Measurements from ENCODE around the gene FADS3. TPM values are rescaled to one million over a fixed set of nuclear protein-coding genes. Genes with fewer than 3 reads are reported as not detected.

FADS3 gene
- total RNA-seq, 1 experiment from 2014 or later, result 65.8 TPM

DNA sequence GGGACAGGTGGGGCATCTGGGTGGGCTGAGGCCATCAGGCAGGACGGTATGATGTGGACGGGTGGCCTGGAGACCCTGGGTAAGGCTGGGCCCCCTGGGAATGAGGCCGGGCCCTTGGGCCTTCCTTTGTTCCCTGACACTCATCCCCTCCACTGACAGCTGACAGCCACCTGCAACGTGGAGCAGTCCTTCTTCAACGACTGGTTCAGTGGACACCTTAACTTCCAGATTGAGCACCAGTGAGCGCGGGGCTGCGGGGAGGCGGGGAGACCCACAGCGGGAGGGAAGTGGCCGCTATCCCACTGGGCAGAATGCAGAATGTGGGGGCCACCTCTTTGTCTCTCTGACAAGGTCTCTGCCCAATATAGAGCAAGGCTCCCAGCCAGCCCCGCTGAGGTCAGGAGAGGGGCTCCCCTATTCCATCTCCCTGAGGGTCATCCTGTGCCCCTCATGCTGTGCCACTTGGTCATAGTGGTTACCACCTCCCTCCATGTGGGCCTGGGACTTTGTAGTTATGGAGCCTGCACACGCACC lies 27.7 kb downstream of the FADS3 start:
- no peak for ATAC-seq
- CTCF ChIA-PET, result interaction anchor here (0.7 kb wide), 1 partner anchor 1818 kb away, joined by 3 read pairs; the partner anchor contains the start of gene RTN3

More for the DNA sequence above, 27.7 kb downstream of the FADS3 start:
- POLR2A ChIA-PET, result interaction anchor here (1.2 kb wide), 1 partner anchor 48 kb away, joined by 3 read pairs; no protein-coding TSS in a partner anchor
- H4K20me1 ChIP-seq (ENCODE audit: insufficient read depth), result no peaks in the 10 kb centered on the region
- no peak for DNase-seq (ENCODE audit: low read depth, low spot score)
- H2AFZ ChIP-seq (ENCODE audit: low read depth, low read length, poor library complexity, severe bottlenecking), result no peak overlapping the region
- no peaks in the 10 kb centered on the region for H3K27me3 ChIP-seq (ENCODE audit: insufficient read depth, low read length)
- peaks cover 11 to 17% of the 10 kb centered on the region in 2 experiments for H3K4me1 ChIP-seq (ENCODE audit: control insufficient read depth in 1 of 2, insufficient read depth in 2 of 2, low read length in 2 of 2)
- H3K9me3 ChIP-seq (ENCODE audit: control insufficient read depth in 1 of 2, insufficient read depth in 1 of 2, low read depth in 1 of 2, low read length in 2 of 2), result no peaks in the 10 kb centered on the region
- H3K9me2 ChIP-seq (ENCODE audit: insufficient read depth), result no peaks in the 10 kb centered on the region
- no TSS peak for BruUV-seq (replicated peaks)
- intact Hi-C loops (cut with micrococcal nuclease), result no loop called here
- RAD21 ChIA-PET (ENCODE audit: low non-redundant PET in 1 of 2, low total read pairs in 2 of 2, uncharacterized antibody in 2 of 2, unreplicated experiment in 2 of 2), result no interaction called here
- no peak overlapping the region for H3K4me2 ChIP-seq (ENCODE audit: low read length)
- H3K27ac ChIP-seq (ENCODE audit: low read depth, low read length), result no peak overlapping the region
- TF ChIP-seq FOSL1 (IDR thresholded peaks at IDR 0.05; ENCODE audit: low read depth), result no peak
- no peak for TF ChIP-seq POLR2A (IDR thresholded peaks at IDR 0.05; ENCODE audit: borderline replicate concordance, extremely low read depth, insufficient read depth, insufficient read length)
- TF ChIP-seq ELF1 (IDR thresholded peaks at IDR 0.05; ENCODE audit: borderline replicate concordance, low read depth), result no peak
- TF ChIP-seq CEBPB (IDR thresholded peaks at IDR 0.05; ENCODE audit: low read depth), result no peak
- no peak for TF ChIP-seq ZFX (IDR thresholded peaks at IDR 0.05)
- no peak for TF ChIP-seq ZBTB33 (IDR thresholded peaks at IDR 0.05; ENCODE audit: extremely low read depth, insufficient replicate concordance, low read length)
- no peak for TF ChIP-seq SRF (IDR thresholded peaks at IDR 0.05; ENCODE audit: low read depth)
- TF ChIP-seq YY1 (IDR thresholded peaks at IDR 0.05; ENCODE audit: extremely low read depth, insufficient replicate concordance, low read depth, low read length), result no peak
- no peak for TF ChIP-seq EZH2 (IDR thresholded peaks at IDR 0.05)
- no peak for TF ChIP-seq SP1 (IDR thresholded peaks at IDR 0.05; ENCODE audit: low read depth)
- no peak for TF ChIP-seq POLR2AphosphoS5 (IDR thresholded peaks at IDR 0.05; ENCODE audit: low read depth, low read length)
- TF ChIP-seq RAD21 (IDR thresholded peaks at IDR 0.05; ENCODE audit: low read depth), result no peak
- TF ChIP-seq, protein P1, sequence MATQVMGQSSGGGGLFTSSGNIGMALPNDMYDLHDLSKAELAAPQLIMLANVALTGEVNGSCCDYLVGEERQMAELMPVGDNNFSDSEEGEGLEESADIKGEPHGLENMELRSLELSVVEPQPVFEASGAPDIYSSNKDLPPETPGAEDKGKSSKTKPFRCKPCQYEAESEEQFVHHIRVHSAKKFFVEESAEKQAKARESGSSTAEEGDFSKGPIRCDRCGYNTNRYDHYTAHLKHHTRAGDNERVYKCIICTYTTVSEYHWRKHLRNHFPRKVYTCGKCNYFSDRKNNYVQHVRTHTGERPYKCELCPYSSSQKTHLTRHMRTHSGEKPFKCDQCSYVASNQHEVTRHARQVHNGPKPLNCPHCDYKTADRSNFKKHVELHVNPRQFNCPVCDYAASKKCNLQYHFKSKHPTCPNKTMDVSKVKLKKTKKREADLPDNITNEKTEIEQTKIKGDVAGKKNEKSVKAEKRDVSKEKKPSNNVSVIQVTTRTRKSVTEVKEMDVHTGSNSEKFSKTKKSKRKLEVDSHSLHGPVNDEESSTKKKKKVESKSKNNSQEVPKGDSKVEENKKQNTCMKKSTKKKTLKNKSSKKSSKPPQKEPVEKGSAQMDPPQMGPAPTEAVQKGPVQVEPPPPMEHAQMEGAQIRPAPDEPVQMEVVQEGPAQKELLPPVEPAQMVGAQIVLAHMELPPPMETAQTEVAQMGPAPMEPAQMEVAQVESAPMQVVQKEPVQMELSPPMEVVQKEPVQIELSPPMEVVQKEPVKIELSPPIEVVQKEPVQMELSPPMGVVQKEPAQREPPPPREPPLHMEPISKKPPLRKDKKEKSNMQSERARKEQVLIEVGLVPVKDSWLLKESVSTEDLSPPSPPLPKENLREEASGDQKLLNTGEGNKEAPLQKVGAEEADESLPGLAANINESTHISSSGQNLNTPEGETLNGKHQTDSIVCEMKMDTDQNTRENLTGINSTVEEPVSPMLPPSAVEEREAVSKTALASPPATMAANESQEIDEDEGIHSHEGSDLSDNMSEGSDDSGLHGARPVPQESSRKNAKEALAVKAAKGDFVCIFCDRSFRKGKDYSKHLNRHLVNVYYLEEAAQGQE (IDR thresholded peaks at IDR 0.05; ENCODE audit: low read depth), result no peak
- no peak for TF ChIP-seq EGR1 (IDR thresholded peaks at IDR 0.05; ENCODE audit: low read depth)
- no peak for TF ChIP-seq JUND (IDR thresholded peaks at IDR 0.05)
- no peaks in the 10 kb centered on the region for H3K79me2 ChIP-seq (ENCODE audit: insufficient read depth, low read length)
- H3K36me3 ChIP-seq (ENCODE audit: control insufficient read depth in 1 of 2, insufficient read depth in 2 of 2, low read length in 2 of 2), result no peaks in the 10 kb centered on the region
- no peak overlapping the region for H3K4me3 ChIP-seq (replicated peaks in 1 of 2; ENCODE audit: low read depth in 1 of 2, low read length in 2 of 2)
- H3K9ac ChIP-seq (ENCODE audit: low read length), result no peak overlapping the region

Data from HCT116 (cell line).